NB4 (cell line): ENCODE measurements around the gene PRSS16.

Source experiments
- DNase-seq: peaks from one replicate; pipeline ENCODE4 v3.0.0; 2010; ENCODE audit warnings: low read depth
- H3K4me3 ChIP-seq: one replicate; pipeline ENCODE4 v1.5.1; 2011; ENCODE audit warnings: mild to moderate bottlenecking, low read depth, low read length, moderate library complexity
- MYC ChIP-seq: IDR thresholded peaks from 2 replicates; pipeline ENCODE4 v1.6.1; 2011; ENCODE audit warnings: low read depth, low read length
- POLR2A ChIP-seq: IDR thresholded peaks from 2 replicates; pipeline ENCODE4 v1.6.1; 2011; ENCODE audit warnings: mild to moderate bottlenecking; ENCODE audit not compliant: insufficient read length; ENCODE audit errors: extremely low read depth
- TF ChIP-seq, protein P1 (sequence below): IDR thresholded peaks from 2 replicates; pipeline ENCODE4 v1.6.1; 2011; ENCODE audit warnings: low read depth, low read length
- TF ChIP-seq, protein P2 (sequence below): IDR thresholded peaks from one replicate; pipeline ENCODE4 v1.5.1; 2012; ENCODE audit warnings: low read depth, low read length

PRSS16 gene

DNA sequence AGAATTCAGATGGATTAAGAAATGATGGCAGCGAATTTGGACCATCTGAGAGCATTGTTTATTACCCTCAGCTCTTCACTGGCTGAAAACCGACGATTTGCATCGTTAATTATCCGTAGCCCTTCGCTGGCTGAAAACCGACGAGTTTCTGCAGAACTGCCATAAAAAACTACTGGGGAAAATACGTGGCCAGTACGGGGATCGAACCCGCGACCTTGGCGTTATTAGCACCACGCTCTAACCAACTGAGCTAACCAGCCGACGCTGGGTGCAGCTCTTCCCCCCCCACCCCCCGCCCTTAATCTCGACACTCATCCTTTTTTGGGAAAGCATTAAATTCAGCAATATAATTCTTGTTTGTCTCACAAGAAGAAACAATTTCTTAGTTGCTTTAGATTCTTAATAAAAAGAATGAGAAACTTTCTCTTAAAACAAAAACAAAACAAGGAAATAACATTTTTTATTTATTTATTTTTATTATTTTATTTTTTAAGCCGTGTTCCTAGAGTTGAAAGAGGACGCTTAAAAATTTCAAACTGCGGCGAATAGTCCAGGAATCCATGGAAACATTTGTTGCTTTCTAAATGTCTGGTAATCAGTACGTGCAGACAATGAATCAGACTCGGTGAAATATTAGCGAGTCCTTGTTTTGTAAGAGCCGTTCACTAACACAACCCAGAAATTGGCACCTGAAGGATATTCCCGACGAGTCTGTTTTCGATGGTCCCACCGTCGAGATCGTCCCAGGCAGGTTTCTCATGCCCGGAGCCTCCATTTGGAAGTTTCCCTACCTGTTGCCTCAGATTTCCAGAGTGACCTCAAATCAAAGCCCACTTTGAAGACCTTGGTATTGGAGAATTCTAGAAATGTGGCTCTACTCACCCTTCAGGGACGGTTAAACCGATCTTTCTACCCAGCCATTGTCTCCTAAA lies 27.8 kb downstream of the PRSS16 start:
- peak; percentile 26 for DNase-seq
- no peak overlapping the region for H3K4me3 ChIP-seq
- TF ChIP-seq POLR2A (no peak), MYC (no peak)
- TF ChIP-seq, protein P1, sequence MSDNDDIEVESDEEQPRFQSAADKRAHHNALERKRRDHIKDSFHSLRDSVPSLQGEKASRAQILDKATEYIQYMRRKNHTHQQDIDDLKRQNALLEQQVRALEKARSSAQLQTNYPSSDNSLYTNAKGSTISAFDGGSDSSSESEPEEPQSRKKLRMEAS, result no peak
- TF ChIP-seq, protein P2, sequence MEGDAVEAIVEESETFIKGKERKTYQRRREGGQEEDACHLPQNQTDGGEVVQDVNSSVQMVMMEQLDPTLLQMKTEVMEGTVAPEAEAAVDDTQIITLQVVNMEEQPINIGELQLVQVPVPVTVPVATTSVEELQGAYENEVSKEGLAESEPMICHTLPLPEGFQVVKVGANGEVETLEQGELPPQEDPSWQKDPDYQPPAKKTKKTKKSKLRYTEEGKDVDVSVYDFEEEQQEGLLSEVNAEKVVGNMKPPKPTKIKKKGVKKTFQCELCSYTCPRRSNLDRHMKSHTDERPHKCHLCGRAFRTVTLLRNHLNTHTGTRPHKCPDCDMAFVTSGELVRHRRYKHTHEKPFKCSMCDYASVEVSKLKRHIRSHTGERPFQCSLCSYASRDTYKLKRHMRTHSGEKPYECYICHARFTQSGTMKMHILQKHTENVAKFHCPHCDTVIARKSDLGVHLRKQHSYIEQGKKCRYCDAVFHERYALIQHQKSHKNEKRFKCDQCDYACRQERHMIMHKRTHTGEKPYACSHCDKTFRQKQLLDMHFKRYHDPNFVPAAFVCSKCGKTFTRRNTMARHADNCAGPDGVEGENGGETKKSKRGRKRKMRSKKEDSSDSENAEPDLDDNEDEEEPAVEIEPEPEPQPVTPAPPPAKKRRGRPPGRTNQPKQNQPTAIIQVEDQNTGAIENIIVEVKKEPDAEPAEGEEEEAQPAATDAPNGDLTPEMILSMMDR, result no peak

DNA sequence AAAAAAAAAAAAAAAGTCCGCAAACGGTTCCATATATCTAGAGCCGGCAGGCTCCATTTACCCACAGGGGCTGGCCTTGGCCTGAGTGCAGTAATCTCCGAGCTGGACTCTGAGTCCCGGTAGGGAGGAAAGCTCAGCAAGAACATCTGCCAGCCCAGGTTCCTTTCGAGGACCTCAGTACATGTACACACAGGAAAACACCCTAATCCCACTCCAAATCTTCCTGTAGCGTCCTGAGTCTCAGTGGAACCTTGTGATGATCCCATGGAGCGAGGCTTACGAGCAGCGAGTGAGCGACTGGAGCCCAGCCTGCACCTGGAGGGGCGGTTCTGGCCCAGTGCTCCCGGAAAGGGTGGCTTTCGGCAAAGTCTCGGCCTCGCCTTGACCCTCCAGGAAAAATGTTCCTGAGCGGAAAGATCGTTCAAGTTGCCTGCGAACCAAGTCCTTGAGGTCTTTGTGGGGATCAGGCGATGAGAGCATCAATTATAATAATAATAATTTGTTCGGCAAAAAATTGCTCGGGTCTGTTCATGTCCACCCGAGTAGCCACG lies 32.1 kb downstream of the PRSS16 start:
- TF ChIP-seq MYC (no peak), POLR2A (no peak)
- TF ChIP-seq, protein P2, result no peak
- TF ChIP-seq, protein P1, result no peak

DNA sequence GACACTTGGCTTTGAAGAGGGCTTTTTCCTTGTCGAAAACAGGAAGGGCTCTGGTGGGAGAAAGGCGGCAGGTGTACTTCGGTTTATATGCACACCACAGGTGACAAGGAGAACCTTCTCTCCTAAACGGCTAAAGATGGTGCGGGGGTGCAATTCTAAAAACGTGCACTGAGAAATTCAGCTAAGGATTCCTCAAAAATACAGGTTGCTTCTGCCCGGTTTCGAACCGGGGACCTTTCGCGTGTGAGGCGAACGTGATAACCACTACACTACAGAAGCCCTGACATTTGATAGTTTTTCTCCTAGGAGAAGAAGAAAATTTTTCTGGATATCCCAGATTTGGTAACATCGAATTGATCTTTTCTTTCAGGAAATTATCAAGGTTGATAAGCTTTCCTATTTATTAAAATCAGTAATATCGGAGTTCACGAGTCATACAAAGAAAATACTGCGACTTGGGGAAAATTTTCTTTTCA lies 32.6 kb downstream of the PRSS16 start:
- peak overlapping the region; percentile 61 for H3K4me3 ChIP-seq
- peak; percentile 71 for DNase-seq
- 0 out of 2 replicates have a peak, but pooled peaks have one; percentile 12 for TF ChIP-seq MYC
- no peak for TF ChIP-seq POLR2A
- TF ChIP-seq, protein P1, result no peak
- TF ChIP-seq, protein P2, result no peak

More for the DNA sequence above, 32.1 kb downstream of the PRSS16 start:
- H3K4me3 ChIP-seq, result no peak overlapping the region
- no peak for DNase-seq

DNA sequence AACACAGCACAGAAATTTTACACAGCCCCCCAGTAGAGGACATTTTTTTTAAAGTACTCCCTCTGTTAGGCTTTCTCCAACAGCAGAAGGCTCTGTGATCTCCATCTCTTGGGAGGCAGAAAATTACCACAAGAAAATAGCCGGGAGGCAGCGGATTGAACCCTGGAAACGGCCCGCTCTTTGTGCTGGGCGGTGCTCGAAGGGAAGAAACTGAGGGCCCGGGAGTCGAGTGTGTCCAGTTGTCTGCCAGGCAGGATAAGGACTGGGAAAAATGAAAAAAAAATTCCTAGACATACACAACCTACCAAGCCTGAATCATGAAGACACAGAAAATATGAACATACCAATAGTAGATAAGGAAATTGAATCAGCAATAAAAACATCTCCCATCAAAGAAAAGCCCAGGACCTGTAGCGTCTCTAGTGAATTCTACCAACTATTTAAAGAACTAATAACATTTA lies 33.1 kb downstream of the PRSS16 start:
- H3K4me3 ChIP-seq, result peak overlapping the region; percentile 61
- no peak for DNase-seq
- TF ChIP-seq MYC (no peak), POLR2A (no peak)
- TF ChIP-seq, protein P1, result no peak
- TF ChIP-seq, protein P2, result no peak

DNA sequence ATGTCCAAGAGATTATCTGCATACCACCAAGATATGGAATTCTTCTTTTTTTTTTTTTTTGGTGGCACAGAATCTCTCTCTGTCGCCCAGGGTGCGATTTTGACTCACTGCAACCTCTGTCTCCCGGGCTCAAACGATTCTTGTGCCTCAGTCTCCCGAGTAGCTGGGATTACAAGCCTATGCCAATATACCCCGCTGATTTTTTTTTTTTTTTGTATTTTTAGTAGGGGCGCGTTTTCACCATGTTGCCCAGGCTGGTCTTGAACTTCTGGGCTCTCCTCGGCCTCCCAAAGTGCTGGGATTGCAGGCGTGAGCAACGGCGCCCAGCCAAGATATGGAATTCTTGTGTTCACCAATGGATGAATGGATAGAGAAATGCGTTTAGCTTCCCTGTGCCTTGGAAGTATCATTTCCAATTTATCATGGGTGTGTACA lies 33.6 kb downstream of the PRSS16 start:
- TF ChIP-seq MYC, result no peak
- TF ChIP-seq, protein P2, result no peak
- no peak for TF ChIP-seq POLR2A
- TF ChIP-seq, protein P1, result no peak
- DNase-seq, result no peak
- H3K4me3 ChIP-seq, result peak overlapping the region; percentile 61
